Breast epithelium (tissue), 3 donors: ENCODE data around the gene ZNF688.
"Not testable (repeated sequence)": the region's sequence is repeated elsewhere in the genome, so short reads cannot be mapped to it uniquely, and the experiment has no call there.

ENCODE experiments used
- POLR2A ChIP-seq: fragments of 450-650 bp; IDR thresholded peaks from one replicate; pipeline ENCODE4 v1.6.1; 2016; ENCODE audit warnings: antibody characterized with exemption, mild to moderate bottlenecking, moderate library complexity
- POLR2AphosphoS5 ChIP-seq, 3 donors: sonication (generic); formaldehyde crosslinking; IDR thresholded peaks; one replicate each; pipeline ENCODE4 v1.6.1; 2017; ENCODE audit warnings: antibody characterized with exemption in 3 of 3
- TF ChIP-seq, protein P1 (sequence below), 3 donors: fragments of 450-650 bp; IDR thresholded peaks; one replicate each; pipeline ENCODE4 v1.5.1; 2016 to 2017; ENCODE audit warnings: antibody characterized with exemption in 3 of 3, mild to moderate bottlenecking in 3 of 3, moderate library complexity in 3 of 3

DNA sequence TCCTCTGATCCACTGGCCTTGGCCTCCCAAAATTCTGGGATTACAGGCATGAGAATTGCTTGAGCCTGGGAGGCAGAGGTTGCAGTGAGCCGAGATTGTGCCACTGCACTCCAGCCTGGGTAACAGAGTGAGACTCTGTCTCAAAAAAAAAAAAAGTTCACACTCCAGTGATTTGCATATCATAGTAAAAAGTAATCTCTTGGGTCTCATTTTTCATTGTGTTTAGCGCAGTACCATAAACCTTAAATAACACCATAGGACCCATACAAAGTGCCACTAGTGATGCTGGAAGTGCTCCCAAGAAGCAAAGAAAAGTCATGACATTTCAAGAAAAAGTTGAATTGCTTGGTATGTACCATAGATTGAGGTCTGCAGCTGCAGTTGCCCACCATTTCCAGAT lies 18.1 kb upstream of the ZNF688 start:
- TF ChIP-seq, protein P1, sequence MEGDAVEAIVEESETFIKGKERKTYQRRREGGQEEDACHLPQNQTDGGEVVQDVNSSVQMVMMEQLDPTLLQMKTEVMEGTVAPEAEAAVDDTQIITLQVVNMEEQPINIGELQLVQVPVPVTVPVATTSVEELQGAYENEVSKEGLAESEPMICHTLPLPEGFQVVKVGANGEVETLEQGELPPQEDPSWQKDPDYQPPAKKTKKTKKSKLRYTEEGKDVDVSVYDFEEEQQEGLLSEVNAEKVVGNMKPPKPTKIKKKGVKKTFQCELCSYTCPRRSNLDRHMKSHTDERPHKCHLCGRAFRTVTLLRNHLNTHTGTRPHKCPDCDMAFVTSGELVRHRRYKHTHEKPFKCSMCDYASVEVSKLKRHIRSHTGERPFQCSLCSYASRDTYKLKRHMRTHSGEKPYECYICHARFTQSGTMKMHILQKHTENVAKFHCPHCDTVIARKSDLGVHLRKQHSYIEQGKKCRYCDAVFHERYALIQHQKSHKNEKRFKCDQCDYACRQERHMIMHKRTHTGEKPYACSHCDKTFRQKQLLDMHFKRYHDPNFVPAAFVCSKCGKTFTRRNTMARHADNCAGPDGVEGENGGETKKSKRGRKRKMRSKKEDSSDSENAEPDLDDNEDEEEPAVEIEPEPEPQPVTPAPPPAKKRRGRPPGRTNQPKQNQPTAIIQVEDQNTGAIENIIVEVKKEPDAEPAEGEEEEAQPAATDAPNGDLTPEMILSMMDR (IDR thresholded peaks at IDR 0.05), result not testable (repeated sequence)
- not testable (repeated sequence) for TF ChIP-seq POLR2AphosphoS5 (IDR thresholded peaks at IDR 0.05); POLR2A
